GM19455 (cell line): ENCODE data around the gene GIT2.
"Not testable (repeated sequence)": the region's sequence is repeated elsewhere in the genome, so short reads cannot be mapped to it uniquely, and the experiment has no call there.

Source experiments
- ATAC-seq: cut with Tn5 transposase; IDR thresholded peaks from one replicate; pipeline ENCODE4 v1.9.1; 2021; ENCODE audit not compliant: unreplicated experiment

The GIT2 gene

DNA sequence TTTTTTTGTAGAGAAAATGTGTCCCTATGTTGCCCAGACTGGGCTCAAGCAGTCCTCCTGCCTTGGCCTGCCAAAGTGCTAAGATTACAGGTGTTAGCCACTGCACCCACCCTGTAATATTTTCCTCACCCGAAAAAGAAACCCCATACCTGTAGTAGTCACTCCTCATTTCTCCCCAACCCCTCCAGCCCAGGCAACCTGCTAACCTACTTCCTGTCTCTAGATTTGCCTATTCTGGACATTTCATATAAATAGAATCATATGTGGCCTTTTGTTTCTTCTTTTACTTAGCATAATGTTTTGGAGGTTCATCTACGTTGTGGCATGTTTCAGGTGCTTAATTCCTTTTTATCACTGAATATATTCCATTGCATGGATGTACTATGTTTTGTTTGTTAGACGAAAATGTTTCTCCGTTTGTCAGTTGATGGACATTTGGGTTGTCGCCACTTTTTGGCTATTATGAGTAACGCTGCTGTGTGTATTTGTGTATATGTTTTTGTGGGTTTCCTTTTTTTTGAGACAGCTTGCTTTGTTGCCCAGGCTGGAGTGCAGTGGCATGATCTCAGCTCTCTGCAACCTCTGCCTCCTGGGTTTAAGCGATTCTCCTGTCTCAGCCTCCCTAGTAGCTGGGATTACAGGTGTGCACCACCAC is 9.3 kb upstream of the GIT2 start:
- no peak for ATAC-seq

DNA sequence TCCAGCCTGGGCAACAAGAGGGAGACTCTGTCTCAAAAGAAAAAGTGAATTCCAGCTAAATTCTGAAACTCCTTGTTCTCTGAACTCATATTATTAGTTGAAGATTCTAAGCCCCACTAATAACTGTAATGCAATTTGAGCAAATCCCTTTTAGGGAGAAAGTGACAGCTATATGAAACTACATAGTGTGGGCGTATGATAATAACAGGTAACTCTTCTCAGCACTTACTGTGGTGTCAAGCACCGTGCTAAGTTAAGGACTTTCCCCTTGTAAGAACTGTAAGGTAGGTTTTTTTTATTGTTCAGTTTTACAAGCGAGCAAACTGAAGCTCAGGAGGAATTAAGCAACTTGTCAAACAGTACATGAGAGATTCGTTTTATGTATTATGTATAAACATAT is 8.4 kb upstream of the GIT2 start:
- ATAC-seq, result peak; percentile 43

- ATAC-seq, result no peak
These were observed 6.7 kb upstream of the GIT2 start for GRCh38 chr12:110002676-110003515.

DNA sequence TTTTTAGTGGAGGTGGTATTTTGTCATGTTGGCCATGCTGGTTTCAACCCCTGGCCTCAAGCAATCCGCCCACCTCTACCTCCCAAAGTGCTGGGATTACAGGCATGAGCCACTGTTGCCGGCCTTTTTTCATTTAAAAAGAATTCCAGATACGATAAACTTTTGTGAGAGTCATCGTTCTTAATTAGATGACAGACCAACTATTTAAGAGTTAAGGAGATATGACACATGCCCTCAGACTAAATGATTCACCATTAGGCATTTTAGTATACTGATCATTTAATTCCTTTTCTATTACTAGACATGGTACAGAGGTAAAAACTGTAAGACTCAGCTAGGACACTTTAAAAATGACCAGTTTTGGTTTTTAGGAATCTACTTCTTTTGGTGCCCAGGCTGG is 5.4 kb upstream of the GIT2 start:
- ATAC-seq, result no peak

DNA sequence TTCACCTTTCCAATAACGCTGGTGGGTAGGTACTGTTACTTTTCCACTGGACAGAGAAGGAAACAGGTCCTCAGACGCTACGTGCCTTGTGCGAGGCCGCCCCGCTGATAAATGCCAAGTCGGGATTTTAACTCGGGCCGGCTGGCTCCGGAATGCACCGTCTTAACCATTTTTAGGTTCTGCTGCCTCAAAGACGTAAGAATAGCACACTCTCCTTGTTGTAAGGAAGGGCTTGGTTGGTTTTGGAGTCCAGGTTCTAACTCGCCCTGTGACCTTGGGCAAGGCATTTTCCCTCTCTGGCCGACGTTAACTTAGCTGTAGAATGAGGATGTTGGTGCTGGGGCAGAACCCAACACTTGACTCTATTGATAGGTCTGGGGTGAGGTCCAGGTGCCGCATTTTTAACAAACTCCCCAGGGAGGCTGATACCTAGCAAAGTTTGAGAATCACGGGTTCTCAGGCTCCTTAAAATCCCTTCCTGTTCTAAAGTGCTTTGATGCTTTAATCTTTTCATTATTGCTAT is 3.9 kb upstream of the GIT2 start:
- ATAC-seq, result no peak

- ATAC-seq, result no peak
These were observed 3.4 kb upstream of the GIT2 start for GRCh38 chr12:109999649-109999971.

DNA sequence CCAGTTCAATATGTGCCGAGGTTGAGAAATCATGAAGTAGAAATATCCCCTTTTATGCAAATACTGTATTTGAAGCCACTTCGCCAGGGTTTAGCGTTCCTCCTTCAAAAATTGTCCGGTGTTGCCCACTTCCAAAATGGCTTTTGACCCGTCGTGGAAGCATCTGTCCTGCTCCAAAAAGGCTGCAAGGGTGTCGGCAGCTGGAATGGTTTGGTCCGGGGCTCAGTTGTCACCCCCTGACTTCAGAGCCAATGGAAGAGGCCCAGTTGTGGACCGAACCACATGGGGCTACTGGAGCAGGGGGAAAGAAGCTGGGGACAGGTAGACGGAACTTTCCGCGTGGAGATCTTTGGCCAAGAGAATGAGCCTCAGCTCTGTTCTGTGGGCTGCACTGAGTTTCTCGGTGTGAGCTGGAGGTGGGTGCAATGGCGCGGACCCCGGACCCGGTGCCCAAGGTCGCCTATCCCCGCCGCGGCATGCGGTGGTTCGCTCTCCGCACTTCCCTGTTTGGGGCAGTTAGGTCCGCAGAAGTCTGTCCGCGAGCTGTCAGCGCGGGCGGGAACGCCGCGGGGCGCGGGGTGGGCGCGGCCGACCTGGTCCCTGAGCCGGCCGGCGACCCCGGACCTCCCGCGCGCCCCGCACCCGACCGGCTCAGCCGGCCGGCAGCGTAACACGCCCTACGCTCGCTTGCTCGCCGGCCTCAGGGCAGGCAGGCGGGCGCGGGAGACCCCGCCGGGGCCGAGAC is 2.9 kb upstream of the GIT2 start, which contains the start of gene ANKRD13A:
Gene ANKRD13A (plus strand): TSS at position 527 of the 745 bp plus-strand sequence. CDS start 259 bp downstream, outside the sequence.
- ATAC-seq, result peak; percentile 48

DNA sequence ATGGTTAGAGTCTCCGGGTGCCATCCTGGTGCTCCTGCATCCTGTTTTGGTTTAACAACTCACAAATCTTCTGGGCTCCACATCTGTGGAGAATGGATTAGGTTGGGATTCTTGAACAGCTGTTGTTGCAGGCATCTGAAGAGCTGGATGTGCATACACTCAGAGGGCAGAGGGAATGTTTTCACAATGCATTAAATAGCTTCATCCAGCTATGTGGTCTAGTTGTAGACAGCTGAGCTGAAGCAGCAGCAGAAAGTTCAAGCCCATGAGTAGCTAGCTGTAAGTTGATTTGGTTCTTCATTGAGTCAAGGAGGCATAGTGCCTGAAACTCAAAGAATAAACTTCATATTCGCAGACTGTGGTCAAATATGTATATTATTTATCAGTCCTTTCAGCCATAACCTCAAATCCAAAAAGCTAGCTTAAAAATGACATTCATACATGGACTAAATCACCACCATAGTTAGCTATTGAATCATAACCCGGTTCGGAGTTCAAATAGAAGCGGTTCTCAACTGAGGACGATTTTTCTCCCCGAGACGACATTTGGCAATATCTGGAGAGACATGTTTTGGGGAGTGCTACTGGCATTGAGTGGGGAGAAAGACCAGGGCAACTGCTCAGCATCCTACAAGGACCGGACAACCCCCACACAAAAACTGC is 2.2 kb upstream of the GIT2 start:
- ATAC-seq, result peak; percentile 7

- no peak for ATAC-seq
These were observed 1.2 kb upstream of the GIT2 start for GRCh38 chr12:109997393-109997792.

- ATAC-seq, result no peak
These were observed 300 bp upstream of the GIT2 start for GRCh38 chr12:109996483-109996853.

- no peak for ATAC-seq
These were observed 845 bp downstream of the GIT2 start for GRCh38 chr12:109995361-109995685.

DNA sequence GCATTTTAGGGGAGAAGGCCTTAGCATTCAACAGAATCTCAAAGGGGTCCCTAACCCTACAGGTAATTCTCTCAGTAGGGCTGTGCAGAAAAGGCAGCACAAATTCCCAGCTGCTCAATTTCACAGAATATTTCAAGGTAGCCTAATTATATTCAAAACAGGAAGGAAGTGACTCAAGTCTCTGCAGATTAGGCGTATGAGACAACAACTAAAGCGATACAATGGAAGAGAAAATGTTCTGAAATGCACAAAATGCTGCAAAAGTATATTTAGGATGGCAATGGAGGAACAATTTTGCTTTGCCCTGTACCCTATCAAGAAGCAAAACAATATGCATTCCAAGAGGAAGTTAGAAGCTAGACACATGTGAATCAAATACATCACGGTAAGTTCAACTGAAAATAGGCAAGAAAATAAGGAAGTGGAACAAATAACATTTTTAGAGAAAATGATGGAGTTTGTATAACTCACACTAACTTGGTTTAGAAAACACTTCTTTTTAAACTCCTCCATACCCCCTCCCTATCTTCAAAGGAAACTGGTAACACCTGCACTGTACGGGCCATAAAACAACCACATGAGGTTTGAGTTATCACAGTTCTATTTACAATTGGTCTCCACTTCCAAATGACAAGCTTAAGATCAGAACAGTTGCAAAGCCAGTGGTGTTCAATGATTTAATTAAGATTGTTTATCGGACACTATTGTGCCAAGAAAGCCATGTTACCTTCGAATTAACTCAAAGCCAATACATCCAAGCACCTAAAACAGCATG is 1.6 kb downstream of the GIT2 start:
- no peak for ATAC-seq

DNA sequence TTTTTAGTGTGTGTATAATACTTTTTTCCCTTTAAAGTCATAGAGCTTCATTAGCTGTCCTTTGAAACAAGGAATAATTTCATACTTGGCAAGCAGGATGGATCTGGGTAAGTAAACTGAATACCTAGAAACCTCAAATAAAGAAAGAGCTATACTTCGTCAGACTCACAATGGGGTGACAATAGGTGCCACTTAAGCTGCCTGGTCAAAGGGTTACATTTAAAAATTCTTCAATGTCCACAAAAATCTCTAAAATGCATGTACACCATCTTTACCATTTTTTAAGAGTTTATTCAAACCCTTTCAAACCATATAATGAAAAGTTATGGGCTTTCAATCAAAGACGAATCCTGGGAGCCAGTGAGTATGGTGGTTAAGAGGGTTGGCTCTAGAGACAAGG is 3.1 kb downstream of the GIT2 start:
- ATAC-seq, result no peak

DNA sequence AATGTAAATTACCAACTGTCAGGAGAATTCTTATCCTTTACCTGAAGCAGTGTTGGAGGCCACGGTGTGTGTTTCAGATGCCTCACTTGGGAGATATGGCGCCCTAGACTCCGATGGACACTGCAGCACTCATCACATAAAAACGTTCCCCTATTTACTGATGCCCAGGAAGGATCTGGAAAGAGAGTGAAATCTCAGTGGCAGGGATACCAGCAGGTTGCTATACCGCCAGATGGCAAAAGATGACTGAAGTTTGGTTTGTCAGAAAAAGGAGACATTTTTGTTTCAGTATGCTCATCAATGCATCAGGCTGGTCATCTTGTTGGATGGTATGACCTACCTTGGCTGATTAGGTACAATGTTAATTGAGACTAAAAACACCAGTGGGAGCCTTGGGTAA is 4.6 kb downstream of the GIT2 start:
- ATAC-seq, result no peak

GRCh38 chr12:109989380-109989779 is 6.8 kb downstream of the GIT2 start:
- ATAC-seq, result no peak

- no peak for ATAC-seq
These were observed 7.3 kb downstream of the GIT2 start for GRCh38 chr12:109988903-109989302.

DNA sequence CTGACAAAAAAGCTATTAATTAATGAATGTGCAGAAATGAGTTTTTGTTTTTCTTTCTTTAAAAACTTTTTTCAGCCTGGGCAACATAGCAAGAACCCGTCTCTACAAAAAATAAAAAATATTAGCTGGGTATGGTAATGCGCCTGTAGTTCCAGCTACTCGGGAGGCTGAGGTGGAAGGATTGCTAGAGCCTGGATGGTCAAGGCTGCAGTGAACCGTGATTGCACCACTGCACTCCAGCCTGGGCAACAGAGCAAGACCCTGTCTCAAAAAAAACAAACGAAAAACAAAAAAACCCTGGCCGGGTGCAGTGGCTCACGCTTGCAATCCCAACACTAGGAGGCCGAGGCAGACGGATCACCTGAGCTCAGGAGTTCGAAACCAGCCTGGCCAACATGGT is 7.9 kb downstream of the GIT2 start:
- no peak for ATAC-seq

DNA sequence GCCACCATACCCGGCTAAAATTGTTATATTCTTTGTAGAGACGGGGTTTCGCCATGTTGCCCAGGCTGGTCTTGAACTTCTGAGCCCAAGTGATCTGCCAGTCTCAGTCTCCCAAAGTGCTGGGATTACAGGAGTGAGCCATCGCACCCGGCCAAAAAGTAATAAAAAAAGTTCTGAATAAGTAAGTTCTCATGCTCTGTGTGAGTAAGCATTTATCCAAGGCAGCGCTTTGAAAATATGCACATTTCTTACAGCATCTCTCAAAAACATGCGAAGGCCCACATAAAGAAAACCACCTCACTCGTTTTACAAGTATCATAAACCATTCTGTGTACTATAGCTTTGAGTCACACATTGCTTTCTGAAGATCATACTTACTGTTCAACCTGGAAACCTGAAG is 8.6 kb downstream of the GIT2 start:
- no peak for ATAC-seq

DNA sequence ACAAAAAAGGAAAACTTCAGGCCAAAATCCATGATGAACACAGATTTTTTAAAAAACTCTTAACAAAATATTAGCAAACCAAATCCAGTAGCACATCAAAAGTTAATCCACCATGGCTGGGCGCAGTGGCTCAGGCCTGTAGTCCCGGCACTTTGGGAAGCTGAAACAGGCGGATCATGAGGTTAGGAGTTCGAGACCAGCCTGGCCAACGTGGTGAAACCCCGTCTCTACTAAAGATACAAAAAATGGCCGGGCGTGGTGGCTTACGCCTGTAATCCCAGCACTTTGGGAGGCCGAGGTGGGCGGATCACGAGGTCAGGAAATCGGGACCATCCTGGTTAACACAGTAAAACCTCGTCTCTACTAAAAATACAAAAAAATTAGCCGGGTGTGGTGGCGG is 9.9 kb downstream of the GIT2 start:
- ATAC-seq, result not testable (repeated sequence)

GRCh38 chr12:109983432-109984142 is 12.6 kb downstream of the GIT2 start:
- no peak for ATAC-seq
